Right kidney (tissue), 1 donor: ENCODE results near the gene SOCS7.

Experiments
- DNase-seq: peaks from one replicate; pipeline ENCODE4 v3.0.0-alpha.2; 2016

Gene SOCS7

GRCh38 chr17:38441429-38442061 is 89.9 kb downstream of the SOCS7 start:
- DNase-seq, result no peak

- DNase-seq, result no peak
Observed at GRCh38 chr17:38442548-38442947, 90.9 kb downstream of the SOCS7 start.

- no peak for DNase-seq
Observed at GRCh38 chr17:38443356-38444031, 91.8 kb downstream of the SOCS7 start.

GRCh38 chr17:38444151-38444550 is 92.5 kb downstream of the SOCS7 start:
- DNase-seq, result peak; percentile 70

GRCh38 chr17:38447502-38448085 is 96.0 kb downstream of the SOCS7 start:
- no peak for DNase-seq

GRCh38 chr17:38448208-38448771 is 96.6 kb downstream of the SOCS7 start:
- no peak for DNase-seq

GRCh38 chr17:38449364-38449763 is 97.7 kb downstream of the SOCS7 start:
- DNase-seq, result no peak

GRCh38 chr17:38450557-38451029 is 98.9 kb downstream of the SOCS7 start:
- DNase-seq, result no peak

GRCh38 chr17:38451030-38451839 is 99.6 kb downstream of the SOCS7 start:
- DNase-seq, result peak; percentile 68

GRCh38 chr17:38451840-38452529 is 100.3 kb downstream of the SOCS7 start:
- DNase-seq, result peak; percentile 55

- no peak for DNase-seq
Observed at GRCh38 chr17:38452719-38453118, 101.1 kb downstream of the SOCS7 start.

GRCh38 chr17:38453951-38454421 is 102.3 kb downstream of the SOCS7 start:
- DNase-seq, result no peak

GRCh38 chr17:38454532-38454931 is 102.9 kb downstream of the SOCS7 start:
- no peak for DNase-seq
